DND-41 (cell line): Measurements from ENCODE around the gene CMC4.

ENCODE experiments used
- EZH2 ChIP-seq: IDR thresholded peaks from 3 replicates; pipeline ENCODE4 v1.6.1; 2012; ENCODE audit warnings: borderline replicate concordance, low read depth, mild to moderate bottlenecking, moderate library complexity, low read length, inconsistent platforms; ENCODE audit not compliant: severe bottlenecking
- TF ChIP-seq, protein P1 (sequence below): IDR thresholded peaks from 2 replicates; pipeline ENCODE4 v1.5.1; 2012; ENCODE audit warnings: borderline replicate concordance, low read length, moderate library complexity, mild to moderate bottlenecking; ENCODE audit not compliant: poor library complexity, severe bottlenecking; ENCODE audit errors: extremely low read depth

DNA sequence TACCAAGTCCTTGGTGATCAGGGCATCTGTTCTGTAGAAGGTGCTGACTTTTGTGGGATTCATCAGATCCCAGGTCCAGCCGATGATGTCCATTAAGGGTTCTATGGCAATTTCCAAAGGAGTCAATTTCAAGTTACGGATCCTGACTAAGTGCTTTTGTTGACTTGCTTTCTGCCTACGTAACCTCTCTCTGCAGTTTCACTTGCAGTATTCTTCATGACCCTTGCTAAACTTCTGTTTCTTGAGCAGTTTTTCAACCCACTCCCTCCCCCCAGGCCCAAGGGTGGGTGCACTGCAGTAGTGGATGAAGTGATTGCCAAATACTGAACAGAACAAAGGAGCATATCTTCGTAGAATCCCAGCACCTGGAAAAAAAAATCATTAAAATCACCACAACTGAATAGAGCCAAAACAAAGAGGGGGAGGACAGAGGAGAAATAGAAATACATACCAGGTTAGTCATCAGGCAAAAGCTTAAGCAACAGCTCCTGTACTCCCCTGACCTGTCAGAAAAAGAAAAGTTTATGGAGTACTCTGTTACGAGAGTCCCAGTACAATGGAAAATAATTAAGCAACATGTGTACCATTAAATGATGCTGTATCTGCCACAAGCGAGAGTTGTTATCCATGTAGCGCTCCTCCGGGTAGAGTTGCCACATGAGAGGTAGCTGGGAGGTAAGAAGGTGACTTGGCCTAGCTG, 5.8 kb downstream of the CMC4 start:
- TF ChIP-seq, protein P1, sequence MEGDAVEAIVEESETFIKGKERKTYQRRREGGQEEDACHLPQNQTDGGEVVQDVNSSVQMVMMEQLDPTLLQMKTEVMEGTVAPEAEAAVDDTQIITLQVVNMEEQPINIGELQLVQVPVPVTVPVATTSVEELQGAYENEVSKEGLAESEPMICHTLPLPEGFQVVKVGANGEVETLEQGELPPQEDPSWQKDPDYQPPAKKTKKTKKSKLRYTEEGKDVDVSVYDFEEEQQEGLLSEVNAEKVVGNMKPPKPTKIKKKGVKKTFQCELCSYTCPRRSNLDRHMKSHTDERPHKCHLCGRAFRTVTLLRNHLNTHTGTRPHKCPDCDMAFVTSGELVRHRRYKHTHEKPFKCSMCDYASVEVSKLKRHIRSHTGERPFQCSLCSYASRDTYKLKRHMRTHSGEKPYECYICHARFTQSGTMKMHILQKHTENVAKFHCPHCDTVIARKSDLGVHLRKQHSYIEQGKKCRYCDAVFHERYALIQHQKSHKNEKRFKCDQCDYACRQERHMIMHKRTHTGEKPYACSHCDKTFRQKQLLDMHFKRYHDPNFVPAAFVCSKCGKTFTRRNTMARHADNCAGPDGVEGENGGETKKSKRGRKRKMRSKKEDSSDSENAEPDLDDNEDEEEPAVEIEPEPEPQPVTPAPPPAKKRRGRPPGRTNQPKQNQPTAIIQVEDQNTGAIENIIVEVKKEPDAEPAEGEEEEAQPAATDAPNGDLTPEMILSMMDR, result no peak
- no peak for TF ChIP-seq EZH2
